ENCODE data around the gene RAB13.

The RAB13 gene

GRCh38 chr1:153973525-153973924 lies 12.6 kb downstream of the RAB13 start:
- no peak for TF ChIP-seq CTCF (IDR thresholded peaks at IDR 0.05)

DNA sequence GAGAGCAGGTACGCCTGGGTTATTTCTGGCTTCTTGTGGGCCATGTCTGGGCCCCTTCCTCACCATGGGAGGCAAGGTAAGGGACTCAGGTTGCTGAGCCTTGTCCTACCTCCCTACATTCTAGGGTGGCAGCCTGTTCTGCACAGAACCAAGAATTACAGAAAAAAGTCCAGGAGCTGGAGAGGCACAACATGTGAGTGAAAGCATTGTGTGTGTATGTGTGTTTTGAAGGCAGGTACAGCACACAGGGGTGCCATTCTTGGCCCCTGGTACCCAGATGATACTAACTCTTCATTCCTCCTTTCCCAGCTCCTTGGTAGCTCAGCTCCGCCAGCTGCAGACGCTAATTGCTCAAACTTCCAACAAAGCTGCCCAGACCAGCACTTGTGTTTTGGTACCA lies 13.1 kb downstream of the RAB13 start:
- Histone ChIP-seq H3K9me3 (no peaks in the 10 kb centered on the region), H3K36me3 (peaks cover 36% of the 10 kb centered on the region), H3K4me3 (ENCODE audit: low read depth in 1 of 2, low read length in 1 of 2) (no peak overlapping the region), H3K4me1 (ENCODE audit: control insufficient read depth in 1 of 2, insufficient read depth in 1 of 2, low read depth in 1 of 2, low read length in 1 of 2) (peaks cover 24 to 28% of the 10 kb centered on the region in 2 experiments), H3K27ac (peak overlapping the region; percentile 5), H3K27me3 (no peaks in the 10 kb centered on the region)
- no peak for TF ChIP-seq CTCF (IDR thresholded peaks at IDR 0.05)

More at GRCh38 chr1:153973525-153973924, 12.6 kb downstream of the RAB13 start:
- H3K9me3 ChIP-seq = no peaks in the 10 kb centered on the region
- H3K27me3 ChIP-seq = no peaks in the 10 kb centered on the region
- H3K4me3 ChIP-seq (ENCODE audit: low read depth in 1 of 2, low read length in 1 of 2) = no peak overlapping the region
- peak overlapping the region; percentile 5 for H3K27ac ChIP-seq
- peaks cover 22 to 27% of the 10 kb centered on the region in 2 experiments for H3K4me1 ChIP-seq (ENCODE audit: control insufficient read depth in 1 of 2, insufficient read depth in 1 of 2, low read depth in 1 of 2, low read length in 1 of 2)
- H3K36me3 ChIP-seq = peaks cover 36% of the 10 kb centered on the region

DNA sequence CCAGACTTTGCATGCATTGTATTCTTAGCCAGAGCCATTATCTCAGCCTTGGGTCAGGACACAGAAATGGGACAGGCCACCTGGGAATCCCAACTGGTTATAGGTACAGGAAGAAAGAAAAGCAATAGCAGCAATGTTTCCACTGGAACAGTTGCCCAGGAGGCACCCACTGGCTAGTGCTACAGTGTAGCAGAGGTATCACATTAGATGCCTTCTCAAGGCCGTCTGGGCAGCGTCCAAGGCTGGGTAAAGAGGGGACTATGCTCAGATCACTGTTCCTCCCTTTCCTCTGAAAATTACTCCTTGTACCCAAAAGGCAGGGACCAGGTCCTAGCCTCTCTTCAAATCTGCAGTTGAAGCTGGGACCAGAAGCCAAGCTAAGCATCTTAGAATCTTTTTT lies 15.8 kb downstream of the RAB13 start:
- Histone ChIP-seq H3K36me3 (peaks cover 26% of the 10 kb centered on the region), H3K4me1 (ENCODE audit: control insufficient read depth in 1 of 2, insufficient read depth in 1 of 2, low read depth in 1 of 2, low read length in 1 of 2) (peaks cover 24 to 32% of the 10 kb centered on the region in 2 experiments), H3K27me3 (no peaks in the 10 kb centered on the region), H3K4me3 (ENCODE audit: low read depth in 1 of 2, low read length in 1 of 2) (no peak overlapping the region), H3K27ac (no peak overlapping the region), H3K9me3 (no peaks in the 10 kb centered on the region)
- no peak for TF ChIP-seq CTCF (IDR thresholded peaks at IDR 0.05)

- Histone ChIP-seq H3K4me3 (ENCODE audit: low read depth in 1 of 2, low read length in 1 of 2) (no peak overlapping the region), H3K4me1 (ENCODE audit: control insufficient read depth in 1 of 2, insufficient read depth in 1 of 2, low read depth in 1 of 2, low read length in 1 of 2) (peaks cover 27 to 38% of the 10 kb centered on the region in 2 experiments), H3K36me3 (peaks cover 14% of the 10 kb centered on the region), H3K9me3 (no peaks in the 10 kb centered on the region), H3K27ac (no peak overlapping the region), H3K27me3 (no peaks in the 10 kb centered on the region)
- no peak for TF ChIP-seq CTCF (IDR thresholded peaks at IDR 0.05)
Observed at GRCh38 chr1:153968972-153969371, 17.2 kb downstream of the RAB13 start.

GRCh38 chr1:153968408-153968807 lies 17.7 kb downstream of the RAB13 start:
- no peak for TF ChIP-seq CTCF (IDR thresholded peaks at IDR 0.05)
- Histone ChIP-seq H3K9me3 (no peaks in the 10 kb centered on the region), H3K27me3 (no peaks in the 10 kb centered on the region), H3K4me3 (ENCODE audit: low read depth in 1 of 2, low read length in 1 of 2) (peak overlapping the region; percentile 71 to 77), H3K4me1 (ENCODE audit: control insufficient read depth in 1 of 2, insufficient read depth in 1 of 2, low read depth in 1 of 2, low read length in 1 of 2) (peaks cover 33 to 42% of the 10 kb centered on the region in 2 experiments), H3K36me3 (peaks cover 8% of the 10 kb centered on the region), H3K27ac (no peak overlapping the region)

- H3K36me3 ChIP-seq = peaks cover 4% of the 10 kb centered on the region
- peak overlapping the region; percentile 71 to 77 for H3K4me3 ChIP-seq (ENCODE audit: low read depth in 1 of 2, low read length in 1 of 2)
- peak overlapping the region; percentile 85 for H3K27ac ChIP-seq
- peak; percentile 7 for TF ChIP-seq CTCF (IDR thresholded peaks at IDR 0.05)
- no peaks in the 10 kb centered on the region for H3K9me3 ChIP-seq
- no peaks in the 10 kb centered on the region for H3K27me3 ChIP-seq
- H3K4me1 ChIP-seq (ENCODE audit: control insufficient read depth in 1 of 2, insufficient read depth in 1 of 2, low read depth in 1 of 2, low read length in 1 of 2) = peaks cover 37 to 43% of the 10 kb centered on the region in 2 experiments
Observed at GRCh38 chr1:153968000-153968363, 18.2 kb downstream of the RAB13 start.
